Occipital lobe (tissue), 2 donors: ENCODE data around the gene PEPD. TPM values are rescaled to one million over a fixed set of nuclear protein-coding genes. Genes with fewer than 3 reads are reported as not detected.
A peak's percentile ranks its signal among the peaks of the same experiment; 100 is the strongest.
"Not testable (repeated sequence)": the region's sequence is repeated elsewhere in the genome, so short reads cannot be mapped to it uniquely, and the experiment has no call there.

ENCODE experiments used
- DNase-seq: peaks from one replicate; lab custom pipeline; 2025; lab: John Stamatoyannopoulos, UW
- total RNA-seq: library from RNA; depleted of rRNA; stranded (reverse); fragments of >200 nt; gene quantifications from one replicate; pipeline ENCODE4 v1.2.3, GENCODE V29; 2014

PEPD gene
- 21.5 TPM for total RNA-seq

DNA sequence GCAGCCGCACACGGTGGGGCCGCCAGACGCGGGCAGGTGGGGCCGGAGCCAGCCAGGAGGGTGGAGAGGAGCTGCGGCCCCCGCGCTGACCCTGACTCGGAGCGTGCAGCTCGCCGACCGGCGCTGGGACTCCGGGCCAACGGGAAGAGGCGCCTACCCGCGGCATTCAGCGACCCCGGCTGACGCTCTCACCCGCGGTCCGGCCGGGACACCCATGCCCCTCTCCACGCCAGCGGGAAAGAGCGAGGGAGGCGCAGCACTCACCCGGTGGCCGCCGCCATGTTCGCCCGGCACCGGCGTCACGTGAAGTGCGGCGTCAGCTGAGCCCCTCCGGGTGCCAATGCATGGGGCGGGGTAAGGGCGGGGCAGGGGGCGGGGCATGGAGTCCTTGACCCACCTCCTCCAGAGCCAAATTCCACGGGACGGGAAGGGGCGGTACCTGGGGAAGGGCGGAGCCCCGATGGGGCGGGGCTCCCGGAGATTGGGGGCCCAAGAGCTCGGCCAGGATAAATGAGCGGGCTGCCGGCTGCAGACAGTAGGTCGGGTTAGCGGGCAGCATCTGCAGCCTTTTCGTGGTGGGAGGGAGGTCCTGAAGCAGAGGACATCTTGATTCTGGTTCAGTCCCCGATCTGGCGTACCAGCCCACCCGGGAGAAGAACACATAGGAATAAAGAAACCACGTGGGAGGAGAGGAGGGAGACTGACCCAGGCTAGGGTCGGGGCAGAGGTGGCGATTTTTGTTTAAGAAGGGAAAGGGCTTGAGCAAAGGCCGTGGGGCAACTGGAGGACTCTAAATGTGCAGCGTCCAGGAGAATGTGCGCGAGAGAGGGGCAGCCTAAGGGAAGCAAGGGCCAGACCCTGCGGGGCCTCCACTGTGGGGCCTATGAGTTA, at the start of gene PEPD:
Gene PEPD, minus strand, starts transcription at position 312 of the 891 bp plus-strand sequence. Its CDS starts 31 bp downstream, at position 281.
- peak; percentile 93 for DNase-seq

- DNase-seq = no peak
Observed at GRCh38 chr19:33569821-33570220, 48.2 kb upstream of the PEPD start.

- no peak for DNase-seq
Observed at GRCh38 chr19:33568706-33569105, 47.1 kb upstream of the PEPD start.

DNA sequence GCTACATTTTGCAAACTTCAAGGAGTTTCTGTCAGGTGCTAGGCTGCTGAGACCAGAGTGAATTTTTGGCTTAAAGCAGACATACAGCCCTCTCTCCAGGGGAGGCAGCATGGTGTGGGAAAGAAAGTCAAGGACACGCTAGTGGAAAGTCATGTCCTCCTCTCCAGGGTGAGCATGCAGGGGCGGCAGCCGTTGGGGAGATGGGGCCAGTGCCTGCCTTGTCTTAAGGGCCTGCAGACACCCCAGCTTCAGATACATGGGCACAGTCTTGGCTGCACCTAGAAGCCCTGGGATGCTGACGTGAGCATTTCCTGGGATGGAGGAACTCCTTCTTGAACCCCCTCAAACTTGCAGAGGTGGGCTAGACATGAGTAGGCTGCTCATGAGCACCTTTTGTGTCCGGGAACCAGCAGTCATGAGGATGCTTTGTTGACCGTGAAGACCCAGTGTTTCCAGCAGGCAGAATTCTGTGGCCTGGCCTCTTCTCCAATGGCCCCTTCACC, 43.3 kb upstream of the PEPD start:
- DNase-seq = no peak

- DNase-seq = no peak
Observed at GRCh38 chr19:33562636-33563035, 41.0 kb upstream of the PEPD start.

DNA sequence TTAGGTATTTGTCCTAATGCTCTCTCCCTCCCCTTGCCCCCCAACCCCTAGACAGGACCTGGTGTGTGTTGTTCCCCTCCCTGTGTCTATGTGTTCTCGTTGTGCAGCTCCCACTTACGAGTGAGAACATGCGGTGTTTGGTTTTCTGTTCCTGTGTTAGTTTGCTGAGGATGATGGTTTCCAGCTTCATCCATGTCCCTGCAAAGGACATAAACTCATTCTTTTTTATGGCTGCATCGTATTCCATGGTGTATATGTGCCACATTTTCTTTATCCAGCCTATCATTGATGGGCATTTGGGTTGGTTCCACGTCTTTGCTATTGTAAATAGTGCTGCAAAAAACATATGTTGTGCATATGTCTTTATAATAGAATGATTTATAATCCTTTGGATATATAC, 40.1 kb upstream of the PEPD start:
- not testable (repeated sequence) for DNase-seq

DNA sequence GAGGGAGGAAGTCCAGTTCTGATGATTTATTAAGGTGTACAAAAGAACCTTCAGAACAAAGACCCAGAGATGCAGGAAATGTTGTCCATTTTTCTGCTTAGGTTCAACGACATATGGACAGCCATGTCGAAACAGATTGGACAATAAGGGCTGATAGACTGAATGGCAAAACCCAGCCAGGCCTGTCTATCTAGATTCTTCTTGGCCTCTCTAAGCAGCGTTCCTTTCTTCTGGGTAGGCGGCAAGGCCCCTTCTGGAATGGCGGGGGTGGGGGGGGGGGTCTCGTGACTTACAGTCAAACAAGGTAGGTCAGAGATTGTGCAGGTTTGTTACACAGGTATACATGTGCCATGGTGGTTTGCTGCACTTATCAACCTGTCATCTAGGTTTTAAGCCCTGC, 39.7 kb upstream of the PEPD start:
- DNase-seq = no peak

- DNase-seq = no peak
Observed at GRCh38 chr19:33559996-33560395, 38.4 kb upstream of the PEPD start.

GRCh38 chr19:33558856-33559255, 37.3 kb upstream of the PEPD start:
- DNase-seq = no peak

- no peak for DNase-seq
Observed at GRCh38 chr19:33558151-33558550, 36.6 kb upstream of the PEPD start.

DNA sequence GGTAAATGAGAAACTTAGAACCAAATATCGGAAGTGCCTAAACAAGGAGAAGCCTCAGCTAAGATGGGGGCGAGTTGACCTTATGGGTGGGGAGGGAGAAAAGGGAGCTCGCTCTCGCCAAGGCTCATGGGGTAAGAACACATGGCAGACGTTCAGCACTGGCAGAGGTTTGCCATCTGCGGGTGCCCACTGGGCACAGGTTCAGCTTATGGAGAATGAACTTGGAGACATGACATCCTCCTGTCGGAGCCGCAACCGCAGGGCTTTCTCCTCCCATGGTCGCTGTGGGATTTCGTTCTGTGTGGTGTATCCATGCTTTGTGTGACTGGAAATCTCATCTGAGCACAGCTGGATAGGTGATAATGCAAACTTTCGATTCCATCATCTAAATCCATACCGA, 36.1 kb upstream of the PEPD start:
- DNase-seq = no peak

DNA sequence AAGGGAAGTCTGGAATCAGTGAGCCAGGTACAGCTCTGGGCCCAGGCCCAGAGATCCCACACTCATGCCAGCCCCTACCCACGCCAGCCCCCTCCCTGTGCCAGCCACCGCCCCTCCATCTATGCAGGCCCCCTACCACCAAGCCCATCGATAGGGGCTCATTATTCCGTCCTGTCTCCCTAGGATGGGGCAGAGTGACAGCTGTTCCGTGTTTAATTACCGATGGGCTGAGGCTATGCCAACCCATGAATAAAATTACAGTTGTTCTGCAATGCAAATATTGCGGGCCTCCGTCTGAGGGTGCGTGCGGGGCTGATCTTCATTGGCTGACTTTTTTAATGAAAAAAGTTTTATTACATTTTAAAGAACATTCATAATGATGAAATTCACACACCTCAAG, 35.6 kb upstream of the PEPD start:
- DNase-seq = no peak

- DNase-seq = no peak
Observed at GRCh38 chr19:33556261-33556660, 34.7 kb upstream of the PEPD start.

GRCh38 chr19:33555726-33556125, 34.1 kb upstream of the PEPD start:
- DNase-seq = not testable (repeated sequence)

DNA sequence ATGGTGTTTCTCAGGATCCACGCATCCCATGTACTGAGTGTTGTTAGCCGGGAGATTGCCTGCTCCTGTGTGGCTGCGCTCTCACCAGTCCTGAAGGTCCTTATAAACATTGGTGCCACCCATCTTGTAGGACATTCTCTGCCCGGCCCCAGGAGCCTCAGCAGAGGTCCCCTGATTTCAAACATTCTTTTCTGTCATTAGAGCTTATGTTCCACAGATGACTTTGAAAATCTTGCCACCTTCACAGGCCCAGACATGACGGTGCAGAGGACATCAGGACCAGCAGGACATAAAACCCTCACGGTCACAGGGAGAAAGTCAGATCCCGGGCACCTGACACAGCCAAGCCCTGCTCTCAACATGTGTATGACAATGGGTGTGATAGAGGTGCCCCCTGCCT, 33.2 kb upstream of the PEPD start:
- DNase-seq = no peak

DNA sequence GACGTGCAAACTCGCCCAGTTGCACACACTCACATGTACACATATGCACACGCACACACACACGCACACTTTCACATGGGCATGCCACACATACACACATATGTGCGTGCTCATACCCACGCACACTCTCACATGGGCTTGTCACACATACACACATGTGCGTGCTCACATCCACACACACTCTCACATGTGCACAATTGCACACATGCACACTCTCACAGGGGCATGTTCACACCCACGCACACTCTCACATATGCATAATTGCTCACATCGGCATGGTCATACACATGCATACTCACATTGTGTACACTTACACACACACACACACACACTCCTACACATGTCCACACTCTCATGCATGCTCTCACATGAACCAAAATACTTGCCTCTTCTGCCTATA, 32.8 kb upstream of the PEPD start:
- DNase-seq = no peak

- DNase-seq = no peak
Observed at GRCh38 chr19:33553530-33554310, 32.1 kb upstream of the PEPD start.

GRCh38 chr19:33552928-33553279, 31.3 kb upstream of the PEPD start:
- DNase-seq = no peak

GRCh38 chr19:33552191-33552927, 30.8 kb upstream of the PEPD start:
- no peak for DNase-seq

- DNase-seq = no peak
Observed at GRCh38 chr19:33551676-33552075, 30.1 kb upstream of the PEPD start.

DNA sequence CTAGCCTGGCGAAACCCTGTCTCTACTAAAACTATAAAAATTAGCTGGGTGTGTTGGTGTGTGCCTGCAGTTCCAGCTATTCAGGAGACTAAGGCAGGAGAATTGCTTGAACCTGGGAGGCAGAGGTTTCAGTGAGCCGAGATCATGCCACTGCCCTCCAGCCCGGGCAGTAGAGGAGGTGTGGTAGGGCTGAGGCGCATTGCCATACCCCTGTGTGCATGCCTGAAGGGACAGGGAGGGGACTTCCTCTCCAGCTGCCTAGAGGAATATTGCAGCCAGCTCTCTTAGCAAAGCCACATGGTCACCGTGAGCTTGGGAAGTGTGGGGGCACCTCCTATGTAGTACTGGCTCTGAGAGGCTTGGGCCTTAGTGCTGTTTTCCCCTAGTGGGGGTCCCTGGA, 29.2 kb upstream of the PEPD start:
- no peak for DNase-seq

DNA sequence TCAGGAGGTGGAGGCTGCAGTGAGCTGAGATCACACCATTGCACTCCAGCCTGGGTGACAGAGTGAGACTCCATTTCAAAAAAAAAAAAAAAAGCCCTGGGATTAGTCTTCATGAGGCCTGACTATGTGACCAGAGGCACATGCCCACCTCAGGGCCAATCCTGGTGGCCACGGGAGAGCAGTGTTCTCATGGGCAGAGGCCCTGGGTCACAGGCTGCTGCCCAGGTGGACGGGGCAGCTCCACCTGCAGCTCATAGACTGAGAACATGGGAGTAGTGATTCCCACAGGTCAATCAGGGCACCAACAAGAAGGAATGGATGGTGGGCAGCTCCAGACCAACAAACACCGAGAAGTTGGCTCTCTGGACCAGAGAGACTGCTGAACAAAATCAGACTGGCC, 26.1 kb upstream of the PEPD start:
- no peak for DNase-seq
